NB4 (cell line): Measurements from ENCODE around the gene DPP10.
"Not testable (repeated sequence)": the region's sequence is repeated elsewhere in the genome, so short reads cannot be mapped to it uniquely, and the experiment has no call there.

Source experiments
- DNase-seq: peaks from one replicate; pipeline ENCODE4 v3.0.0; 2010; ENCODE audit warnings: low read depth
- H3K4me3 ChIP-seq: one replicate; pipeline ENCODE4 v1.5.1; 2011; ENCODE audit warnings: mild to moderate bottlenecking, low read depth, low read length, moderate library complexity
- MYC ChIP-seq: IDR thresholded peaks from 2 replicates; pipeline ENCODE4 v1.6.1; 2011; ENCODE audit warnings: low read depth, low read length
- POLR2A ChIP-seq: IDR thresholded peaks from 2 replicates; pipeline ENCODE4 v1.6.1; 2011; ENCODE audit warnings: mild to moderate bottlenecking; ENCODE audit not compliant: insufficient read length; ENCODE audit errors: extremely low read depth
- TF ChIP-seq, protein P1 (sequence below): IDR thresholded peaks from one replicate; pipeline ENCODE4 v1.5.1; 2012; ENCODE audit warnings: low read depth, low read length
- TF ChIP-seq, protein P2 (sequence below): IDR thresholded peaks from 2 replicates; pipeline ENCODE4 v1.6.1; 2011; ENCODE audit warnings: low read depth, low read length

DPP10 gene

DNA sequence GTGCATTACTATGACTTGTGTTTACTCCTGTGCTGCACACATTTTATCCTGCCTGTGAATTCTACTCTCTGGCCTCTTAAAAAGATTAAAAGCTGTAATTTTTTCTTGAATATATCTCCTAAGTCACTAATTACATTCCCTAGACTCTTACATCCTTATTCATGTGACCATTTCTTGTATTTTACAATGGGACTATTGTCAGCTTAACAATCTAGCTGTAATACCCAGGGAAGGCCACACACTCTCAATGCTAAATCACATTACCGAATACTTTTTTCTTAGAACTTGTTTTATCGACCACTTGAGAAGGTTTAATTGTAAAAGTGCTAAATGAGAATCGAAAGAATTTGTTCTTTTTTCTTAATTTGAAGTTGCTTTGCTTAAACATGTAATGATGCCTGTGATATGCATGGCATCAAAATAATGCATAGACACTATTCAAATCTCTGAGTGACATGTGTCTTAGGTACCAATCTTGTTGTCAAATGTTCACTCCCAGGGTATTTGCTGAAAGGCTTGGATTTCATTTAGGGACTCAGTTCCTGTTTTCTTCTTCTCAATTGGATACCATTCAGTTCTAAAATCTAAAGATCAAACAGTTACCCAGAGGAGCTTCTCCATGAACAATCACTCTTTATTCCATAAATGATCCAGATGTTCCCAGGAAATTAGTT lies 498.5 kb downstream of the DPP10 start:
- no peak for TF ChIP-seq POLR2A
- TF ChIP-seq MYC, result no peak
- TF ChIP-seq, protein P1, sequence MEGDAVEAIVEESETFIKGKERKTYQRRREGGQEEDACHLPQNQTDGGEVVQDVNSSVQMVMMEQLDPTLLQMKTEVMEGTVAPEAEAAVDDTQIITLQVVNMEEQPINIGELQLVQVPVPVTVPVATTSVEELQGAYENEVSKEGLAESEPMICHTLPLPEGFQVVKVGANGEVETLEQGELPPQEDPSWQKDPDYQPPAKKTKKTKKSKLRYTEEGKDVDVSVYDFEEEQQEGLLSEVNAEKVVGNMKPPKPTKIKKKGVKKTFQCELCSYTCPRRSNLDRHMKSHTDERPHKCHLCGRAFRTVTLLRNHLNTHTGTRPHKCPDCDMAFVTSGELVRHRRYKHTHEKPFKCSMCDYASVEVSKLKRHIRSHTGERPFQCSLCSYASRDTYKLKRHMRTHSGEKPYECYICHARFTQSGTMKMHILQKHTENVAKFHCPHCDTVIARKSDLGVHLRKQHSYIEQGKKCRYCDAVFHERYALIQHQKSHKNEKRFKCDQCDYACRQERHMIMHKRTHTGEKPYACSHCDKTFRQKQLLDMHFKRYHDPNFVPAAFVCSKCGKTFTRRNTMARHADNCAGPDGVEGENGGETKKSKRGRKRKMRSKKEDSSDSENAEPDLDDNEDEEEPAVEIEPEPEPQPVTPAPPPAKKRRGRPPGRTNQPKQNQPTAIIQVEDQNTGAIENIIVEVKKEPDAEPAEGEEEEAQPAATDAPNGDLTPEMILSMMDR, result no peak
- TF ChIP-seq, protein P2, sequence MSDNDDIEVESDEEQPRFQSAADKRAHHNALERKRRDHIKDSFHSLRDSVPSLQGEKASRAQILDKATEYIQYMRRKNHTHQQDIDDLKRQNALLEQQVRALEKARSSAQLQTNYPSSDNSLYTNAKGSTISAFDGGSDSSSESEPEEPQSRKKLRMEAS, result no peak
- DNase-seq, result no peak
- no peak overlapping the region for H3K4me3 ChIP-seq

DNA sequence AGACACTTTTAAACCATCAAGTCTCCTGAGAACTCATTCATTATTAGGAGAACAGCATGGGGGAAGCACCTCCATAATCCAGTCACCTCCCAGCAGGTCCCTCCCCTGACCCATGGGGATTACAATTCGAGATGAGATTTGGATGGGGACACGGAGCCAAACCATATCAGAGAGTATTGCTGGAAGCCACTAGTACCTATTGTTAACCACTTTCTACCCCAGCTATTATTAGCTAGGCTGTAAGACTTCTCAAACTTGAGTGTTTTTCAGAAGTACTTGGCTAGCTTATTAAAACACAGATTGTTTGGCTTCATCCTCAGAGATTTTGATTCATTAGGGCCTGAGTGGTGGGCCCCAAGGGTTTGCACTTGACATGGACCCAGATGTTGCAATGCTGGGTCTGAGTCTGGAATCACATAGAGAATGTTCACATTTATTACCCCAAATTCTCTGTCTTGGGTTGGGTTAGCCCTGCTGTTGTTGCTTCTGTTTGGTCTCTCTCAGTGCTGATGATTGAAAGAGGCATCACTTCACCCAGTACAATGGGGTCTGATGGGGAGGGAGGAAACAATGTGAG lies 506.9 kb downstream of the DPP10 start:
- TF ChIP-seq, protein P2, result no peak
- TF ChIP-seq MYC (no peak), POLR2A (no peak)
- TF ChIP-seq, protein P1, result no peak
- no peak overlapping the region for H3K4me3 ChIP-seq
- no peak for DNase-seq

DNA sequence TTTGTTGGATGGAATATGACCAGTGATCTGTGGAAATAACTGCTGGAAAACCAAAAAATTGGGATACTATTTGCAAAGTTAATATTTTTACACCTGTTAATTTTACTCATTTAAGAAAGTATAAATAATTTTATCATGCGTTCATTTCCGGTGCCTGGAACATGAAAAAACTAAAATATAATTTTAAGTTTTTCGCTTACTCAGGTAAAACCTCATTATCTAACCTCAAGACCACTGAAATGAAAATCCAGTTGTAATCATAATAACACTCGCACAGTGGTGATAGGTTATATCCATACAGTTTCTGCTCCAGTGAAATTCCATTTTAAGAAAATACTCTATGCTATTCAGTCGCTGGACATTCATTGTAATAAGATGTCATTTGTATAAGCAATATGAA lies 517.9 kb downstream of the DPP10 start:
- H3K4me3 ChIP-seq, result no peak overlapping the region
- TF ChIP-seq, protein P1, result no peak
- TF ChIP-seq, protein P2, result no peak
- TF ChIP-seq MYC (no peak), POLR2A (no peak)
- no peak for DNase-seq

DNA sequence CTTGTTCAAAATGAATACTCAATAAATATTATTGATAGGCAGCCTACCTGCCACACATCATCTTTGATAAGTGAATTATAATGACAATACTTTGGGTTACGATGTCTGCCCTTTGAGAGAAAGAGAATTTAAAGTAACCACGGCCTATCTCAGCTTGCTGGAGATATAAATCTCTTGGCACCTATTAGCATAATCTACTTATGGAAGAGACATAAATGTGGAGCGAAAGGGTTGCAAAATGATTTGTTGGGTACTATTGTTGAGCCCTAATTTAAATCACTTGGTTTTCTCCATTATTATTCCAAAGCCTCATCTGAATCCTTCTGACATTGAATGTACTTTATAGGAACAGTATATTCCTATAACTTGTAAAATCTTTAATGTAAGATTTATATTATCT lies 520.1 kb downstream of the DPP10 start:
- H3K4me3 ChIP-seq, result no peak overlapping the region
- TF ChIP-seq, protein P2, result no peak
- TF ChIP-seq MYC (no peak), POLR2A (no peak)
- TF ChIP-seq, protein P1, result no peak
- no peak for DNase-seq

DNA sequence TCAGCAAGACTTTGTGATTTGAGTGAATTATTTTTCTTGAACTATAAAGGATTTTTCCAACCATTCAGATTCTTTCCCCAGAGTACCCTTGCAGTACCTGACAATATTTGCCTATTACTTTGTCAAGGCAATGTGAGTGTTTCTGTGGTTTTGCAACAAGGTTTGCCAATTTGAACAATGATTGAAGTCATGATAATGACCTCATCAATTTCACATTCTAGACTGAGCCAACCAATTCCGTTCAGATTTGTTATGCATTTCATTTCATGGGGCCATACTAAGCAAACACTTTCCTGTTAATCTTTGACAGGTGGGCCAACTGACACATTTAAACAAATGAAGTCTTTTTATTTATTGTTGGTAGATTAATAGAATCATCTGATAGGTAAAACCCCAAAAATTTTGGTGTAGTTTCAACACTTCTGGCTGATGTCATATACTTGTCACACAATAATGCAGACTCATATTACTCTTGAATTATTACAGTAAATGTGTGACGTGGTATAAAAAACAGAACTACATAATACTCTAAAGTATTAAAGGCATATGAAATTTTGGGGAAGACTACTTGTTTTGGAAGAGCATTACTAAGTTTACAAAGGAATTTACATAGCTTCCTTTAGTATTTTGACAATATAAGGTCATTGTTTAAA lies 526.4 kb downstream of the DPP10 start:
- no peak for DNase-seq
- TF ChIP-seq POLR2A, result no peak
- TF ChIP-seq, protein P1, result no peak
- TF ChIP-seq MYC, result no peak
- TF ChIP-seq, protein P2, result no peak
- no peak overlapping the region for H3K4me3 ChIP-seq

DNA sequence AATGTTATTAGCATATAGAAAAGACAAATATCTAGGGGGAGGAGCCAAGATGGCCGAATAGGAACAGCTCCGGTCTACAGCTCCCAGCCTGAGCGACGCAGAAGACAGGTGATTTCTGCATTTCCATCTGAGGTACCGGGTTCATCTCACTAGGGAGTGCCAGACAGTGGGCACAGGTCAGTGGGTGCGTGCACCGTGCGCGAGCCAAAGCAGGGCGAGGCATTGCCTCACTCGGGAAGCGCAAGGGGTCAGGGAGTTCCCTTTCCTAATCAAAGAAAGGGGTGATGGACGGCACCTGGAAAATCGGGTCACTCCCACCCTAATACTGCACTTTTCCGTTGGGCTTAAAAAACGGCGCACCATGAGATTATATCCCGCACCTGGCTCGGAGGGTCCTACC lies 561.9 kb downstream of the DPP10 start:
- not testable (repeated sequence) for H3K4me3 ChIP-seq, DNase-seq
